Measurements from ENCODE around the gene NCAPD3.

Gene NCAPD3

GRCh38 chr11:134223836-134224709, at the start of gene NCAPD3, which contains the start of gene VPS26B:
NCAPD3 (minus strand) TSS chr11:134223967; CDS start chr11:134223926, 41 bp downstream.
VPS26B (plus strand) TSS chr11:134224671; CDS start chr11:134225123, 452 bp downstream.
- Histone ChIP-seq H3K4me1 (ENCODE audit: control insufficient read depth in 5 of 5, insufficient read depth in 5 of 5, low read length in 5 of 5) (peaks cover 6 to 35% (median 30%) of the 10 kb centered on the region in 5 donors), H3K27ac (ENCODE audit: low read depth, low read length) (peak within 1 kb of the TSS; percentile 99), H3K36me3 (ENCODE audit: control insufficient read depth in 5 of 5, insufficient read depth in 5 of 5, low read length in 5 of 5) (peaks cover 0 to 11% (median 4%) of the 10 kb centered on the region in 5 donors), H3K27me3 (ENCODE audit: control insufficient read depth in 5 of 5, insufficient read depth in 4 of 5, low read length in 5 of 5) (no peaks in the 10 kb centered on the region), H3K9me3 (ENCODE audit: control insufficient read depth in 5 of 5, low read length in 5 of 5) (no peaks in the 10 kb centered on the region), H3K9ac (ENCODE audit: low read length in 5 of 5) (peak within 1 kb of the TSS; percentile 94 to 98 (median 96)), H3K4me3 (ENCODE audit: low read depth in 1 of 5, low read length in 5 of 5) (peak within 1 kb of the TSS; percentile 79 to 97 (median 94))

- peaks cover 0 to 4% (median 2%) of the 10 kb centered on the region in 5 donors for H3K9me3 ChIP-seq (ENCODE audit: control insufficient read depth in 5 of 5, low read length in 5 of 5)
- no peaks in the 10 kb centered on the region for H3K36me3 ChIP-seq (ENCODE audit: control insufficient read depth in 5 of 5, insufficient read depth in 5 of 5, low read length in 5 of 5)
- no peak overlapping the region for H3K9ac ChIP-seq (ENCODE audit: low read length in 5 of 5)
- H3K4me3 ChIP-seq (ENCODE audit: low read depth in 1 of 5, low read length in 5 of 5), result no peak overlapping the region
- H3K27me3 ChIP-seq (ENCODE audit: control insufficient read depth in 5 of 5, insufficient read depth in 4 of 5, low read length in 5 of 5), result peaks cover 45 to 77% (median 55%) of the 10 kb centered on the region in 5 donors
- H3K27ac ChIP-seq (ENCODE audit: low read depth, low read length), result no peak overlapping the region
- peaks cover 3 to 22% (median 19%) of the 10 kb centered on the region in 5 donors for H3K4me1 ChIP-seq (ENCODE audit: control insufficient read depth in 5 of 5, insufficient read depth in 5 of 5, low read length in 5 of 5)
These were observed 49.5 kb upstream of the NCAPD3 start for GRCh38 chr11:134273317-134273712.

GRCh38 chr11:134272381-134273316, 48.9 kb upstream of the NCAPD3 start:
- H3K9ac ChIP-seq (ENCODE audit: low read length in 5 of 5), result no peak overlapping the region
- H3K9me3 ChIP-seq (ENCODE audit: control insufficient read depth in 5 of 5, low read length in 5 of 5), result no peaks in the 10 kb centered on the region
- H3K27me3 ChIP-seq (ENCODE audit: control insufficient read depth in 5 of 5, insufficient read depth in 4 of 5, low read length in 5 of 5), result peaks cover 42 to 71% (median 48%) of the 10 kb centered on the region in 5 donors
- no peak overlapping the region for H3K27ac ChIP-seq (ENCODE audit: low read depth, low read length)
- no peak overlapping the region for H3K4me3 ChIP-seq (ENCODE audit: low read depth in 1 of 5, low read length in 5 of 5)
- H3K4me1 ChIP-seq (ENCODE audit: control insufficient read depth in 5 of 5, insufficient read depth in 5 of 5, low read length in 5 of 5), result peaks cover 3 to 22% (median 19%) of the 10 kb centered on the region in 5 donors
- no peaks in the 10 kb centered on the region for H3K36me3 ChIP-seq (ENCODE audit: control insufficient read depth in 5 of 5, insufficient read depth in 5 of 5, low read length in 5 of 5)

GRCh38 chr11:134271978-134272377, 48.2 kb upstream of the NCAPD3 start:
- no peak overlapping the region for H3K27ac ChIP-seq (ENCODE audit: low read depth, low read length)
- no peak overlapping the region for H3K4me3 ChIP-seq (ENCODE audit: low read depth in 1 of 5, low read length in 5 of 5)
- peaks cover 36 to 65% (median 42%) of the 10 kb centered on the region in 5 donors for H3K27me3 ChIP-seq (ENCODE audit: control insufficient read depth in 5 of 5, insufficient read depth in 4 of 5, low read length in 5 of 5)
- no peaks in the 10 kb centered on the region for H3K9me3 ChIP-seq (ENCODE audit: control insufficient read depth in 5 of 5, low read length in 5 of 5)
- no peak overlapping the region for H3K9ac ChIP-seq (ENCODE audit: low read length in 5 of 5)
- H3K36me3 ChIP-seq (ENCODE audit: control insufficient read depth in 5 of 5, insufficient read depth in 5 of 5, low read length in 5 of 5), result no peaks in the 10 kb centered on the region
- peaks cover 3 to 16% (median 14%) of the 10 kb centered on the region in 5 donors for H3K4me1 ChIP-seq (ENCODE audit: control insufficient read depth in 5 of 5, insufficient read depth in 5 of 5, low read length in 5 of 5)

GRCh38 chr11:134270250-134270714, 46.5 kb upstream of the NCAPD3 start:
- no peaks in the 10 kb centered on the region for H3K9me3 ChIP-seq (ENCODE audit: control insufficient read depth in 5 of 5, low read length in 5 of 5)
- H3K27ac ChIP-seq (ENCODE audit: low read depth, low read length), result no peak overlapping the region
- H3K36me3 ChIP-seq (ENCODE audit: control insufficient read depth in 5 of 5, insufficient read depth in 5 of 5, low read length in 5 of 5), result peaks cover 0 to 2% (median under 1%) of the 10 kb centered on the region in 5 donors
- no peak overlapping the region for H3K4me3 ChIP-seq (ENCODE audit: low read depth in 1 of 5, low read length in 5 of 5)
- peaks cover 21 to 49% (median 31%) of the 10 kb centered on the region in 5 donors for H3K27me3 ChIP-seq (ENCODE audit: control insufficient read depth in 5 of 5, insufficient read depth in 4 of 5, low read length in 5 of 5)
- no peak overlapping the region for H3K9ac ChIP-seq (ENCODE audit: low read length in 5 of 5)
- peaks cover 0 to 4% (median 0%) of the 10 kb centered on the region in 5 donors for H3K4me1 ChIP-seq (ENCODE audit: control insufficient read depth in 5 of 5, insufficient read depth in 5 of 5, low read length in 5 of 5)

- H3K4me1 ChIP-seq (ENCODE audit: control insufficient read depth in 5 of 5, insufficient read depth in 5 of 5, low read length in 5 of 5), result peaks cover 0 to 4% (median 0%) of the 10 kb centered on the region in 5 donors
- no peaks in the 10 kb centered on the region for H3K9me3 ChIP-seq (ENCODE audit: control insufficient read depth in 5 of 5, low read length in 5 of 5)
- peaks cover 0 to 19% (median 15%) of the 10 kb centered on the region in 5 donors for H3K36me3 ChIP-seq (ENCODE audit: control insufficient read depth in 5 of 5, insufficient read depth in 5 of 5, low read length in 5 of 5)
- peaks cover 9 to 27% (median 14%) of the 10 kb centered on the region in 5 donors for H3K27me3 ChIP-seq (ENCODE audit: control insufficient read depth in 5 of 5, insufficient read depth in 4 of 5, low read length in 5 of 5)
- no peak overlapping the region for H3K27ac ChIP-seq (ENCODE audit: low read depth, low read length)
- H3K9ac ChIP-seq (ENCODE audit: low read length in 5 of 5), result no peak overlapping the region
- H3K4me3 ChIP-seq (ENCODE audit: low read depth in 1 of 5, low read length in 5 of 5), result no peak overlapping the region
These were observed 44.2 kb upstream of the NCAPD3 start for GRCh38 chr11:134267966-134268365.

- H3K27ac ChIP-seq (ENCODE audit: low read depth, low read length), result no peak overlapping the region
- H3K4me3 ChIP-seq (ENCODE audit: low read depth in 1 of 5, low read length in 5 of 5), result no peak overlapping the region
- peaks cover 0 to 4% (median 0%) of the 10 kb centered on the region in 5 donors for H3K4me1 ChIP-seq (ENCODE audit: control insufficient read depth in 5 of 5, insufficient read depth in 5 of 5, low read length in 5 of 5)
- H3K9ac ChIP-seq (ENCODE audit: low read length in 5 of 5), result no peak overlapping the region
- peaks cover 0 to 24% (median 20%) of the 10 kb centered on the region in 5 donors for H3K36me3 ChIP-seq (ENCODE audit: control insufficient read depth in 5 of 5, insufficient read depth in 5 of 5, low read length in 5 of 5)
- no peaks in the 10 kb centered on the region for H3K9me3 ChIP-seq (ENCODE audit: control insufficient read depth in 5 of 5, low read length in 5 of 5)
- peaks cover 5 to 22% (median 12%) of the 10 kb centered on the region in 5 donors for H3K27me3 ChIP-seq (ENCODE audit: control insufficient read depth in 5 of 5, insufficient read depth in 4 of 5, low read length in 5 of 5)
These were observed 43.7 kb upstream of the NCAPD3 start for GRCh38 chr11:134267461-134267860.

GRCh38 chr11:134266841-134267251, 43.1 kb upstream of the NCAPD3 start:
- Histone ChIP-seq H3K4me3 (ENCODE audit: low read depth in 1 of 5, low read length in 5 of 5) (no peak overlapping the region), H3K9me3 (ENCODE audit: control insufficient read depth in 5 of 5, low read length in 5 of 5) (no peaks in the 10 kb centered on the region), H3K27ac (ENCODE audit: low read depth, low read length) (no peak overlapping the region), H3K36me3 (ENCODE audit: control insufficient read depth in 5 of 5, insufficient read depth in 5 of 5, low read length in 5 of 5) (peaks cover 0 to 30% (median 26%) of the 10 kb centered on the region in 5 donors), H3K27me3 (ENCODE audit: control insufficient read depth in 5 of 5, insufficient read depth in 4 of 5, low read length in 5 of 5) (peaks cover 5 to 17% (median 10%) of the 10 kb centered on the region in 5 donors), H3K9ac (ENCODE audit: low read length in 5 of 5) (no peak overlapping the region), H3K4me1 (ENCODE audit: control insufficient read depth in 5 of 5, insufficient read depth in 5 of 5, low read length in 5 of 5) (peaks cover 0 to 4% (median 0%) of the 10 kb centered on the region in 5 donors)

- Histone ChIP-seq H3K9me3 (ENCODE audit: control insufficient read depth in 5 of 5, low read length in 5 of 5) (no peaks in the 10 kb centered on the region), H3K27ac (ENCODE audit: low read depth, low read length) (no peak overlapping the region), H3K4me1 (ENCODE audit: control insufficient read depth in 5 of 5, insufficient read depth in 5 of 5, low read length in 5 of 5) (peaks cover 0 to 4% (median 0%) of the 10 kb centered on the region in 5 donors), H3K9ac (ENCODE audit: low read length in 5 of 5) (no peak overlapping the region), H3K4me3 (ENCODE audit: low read depth in 1 of 5, low read length in 5 of 5) (no peak overlapping the region), H3K27me3 (ENCODE audit: control insufficient read depth in 5 of 5, insufficient read depth in 4 of 5, low read length in 5 of 5) (peaks cover 1 to 13% (median 8%) of the 10 kb centered on the region in 5 donors), H3K36me3 (ENCODE audit: control insufficient read depth in 5 of 5, insufficient read depth in 5 of 5, low read length in 5 of 5) (peaks cover 0 to 34% (median 30%) of the 10 kb centered on the region in 5 donors)
These were observed 42.7 kb upstream of the NCAPD3 start for GRCh38 chr11:134266440-134266839.

Data from subcutaneous abdominal adipose tissue (tissue), 5 donors.